GM21367 (cell line): Measurements from ENCODE around the gene CELA2A.
"Not testable (repeated sequence)": the region's sequence is repeated elsewhere in the genome, so short reads cannot be mapped to it uniquely, and the experiment has no call there.

Experiments used
- ATAC-seq: cut with Tn5 transposase; IDR thresholded peaks from one replicate; pipeline ENCODE4 v1.9.1; 2021; ENCODE audit not compliant: unreplicated experiment

CELA2A gene

DNA sequence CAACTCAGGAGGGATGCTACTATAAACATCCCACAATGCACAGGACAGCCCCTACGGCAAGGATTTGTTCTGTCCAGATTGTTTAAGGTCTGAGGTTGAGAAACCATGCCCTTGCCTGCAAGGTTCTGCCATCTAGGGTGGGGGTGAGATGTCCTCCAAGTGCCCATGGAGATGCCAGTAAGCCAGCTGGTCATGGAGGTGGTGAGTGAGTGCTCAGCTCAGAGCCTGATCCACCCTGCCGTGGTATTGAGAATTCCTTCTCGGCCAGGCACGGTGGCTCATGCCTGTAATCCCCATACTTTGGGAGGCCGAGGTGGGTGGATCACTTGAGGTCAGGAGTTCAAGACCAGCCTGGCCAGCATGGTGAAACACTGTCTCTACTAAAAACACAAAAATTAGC lies 31.6 kb upstream of the CELA2A start:
- no peak for ATAC-seq

GRCh38 chr1:15425521-15425920 lies 31.0 kb upstream of the CELA2A start:
- ATAC-seq, result no peak

DNA sequence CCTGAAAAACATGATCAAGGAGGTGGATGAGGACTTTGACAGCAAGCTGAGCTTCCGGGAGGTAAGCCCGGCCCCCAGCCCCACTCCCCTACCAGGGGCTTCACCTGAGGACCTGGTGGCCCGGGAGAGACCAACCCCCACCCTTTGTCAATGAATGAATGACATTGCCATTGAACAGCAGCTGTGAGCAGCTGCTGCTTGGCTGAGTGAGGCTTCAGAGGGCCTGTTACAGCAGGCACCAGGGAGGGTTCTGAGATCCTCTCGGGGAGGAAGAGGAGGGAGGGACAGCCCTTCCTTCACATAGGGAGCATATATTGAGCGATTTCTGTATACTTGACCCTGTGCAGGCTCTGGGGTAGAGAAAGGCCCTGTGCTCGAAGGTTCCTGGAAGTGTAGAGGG lies 30.6 kb upstream of the CELA2A start:
- no peak for ATAC-seq

- no peak for ATAC-seq
Measured at GRCh38 chr1:15426492-15427279, 29.8 kb upstream of the CELA2A start.

DNA sequence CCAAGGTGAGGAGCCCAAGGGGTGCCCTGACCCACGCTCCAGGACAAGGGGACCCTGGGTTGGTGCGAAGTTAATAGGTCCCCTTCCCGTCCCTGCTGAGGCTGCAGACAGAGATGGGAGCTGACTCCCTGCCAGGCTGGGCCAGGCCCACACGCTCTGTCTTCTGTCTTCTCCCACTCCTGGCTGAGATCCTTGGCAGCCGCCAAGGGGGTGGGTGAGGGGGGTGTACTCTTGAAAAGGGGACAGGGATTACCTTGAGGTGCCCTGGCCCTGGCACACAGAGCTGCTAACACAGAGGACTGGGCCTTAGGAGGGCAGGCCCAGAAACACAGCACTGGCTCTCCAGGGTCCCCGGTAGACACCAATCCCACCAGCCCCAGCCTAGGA lies 29.3 kb upstream of the CELA2A start:
- ATAC-seq, result no peak

DNA sequence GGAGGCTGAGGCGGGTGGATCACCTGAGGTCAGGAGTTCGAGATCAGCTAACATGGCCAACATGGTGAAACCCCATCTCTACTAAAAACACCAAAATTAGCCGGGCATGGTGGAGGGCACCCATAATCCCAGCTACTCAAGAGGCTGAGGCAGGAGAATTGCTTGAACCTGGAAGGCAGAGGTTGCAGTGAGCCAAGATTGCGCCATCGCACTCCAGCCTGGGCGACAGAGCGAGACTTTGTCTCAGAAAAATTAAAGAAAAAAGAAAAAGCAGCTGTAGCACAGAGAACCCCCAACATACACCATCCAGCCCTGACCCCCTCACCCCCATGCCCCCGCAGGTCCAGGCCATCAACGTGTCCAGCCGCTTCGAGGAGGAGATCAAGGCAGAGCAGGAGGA lies 28.3 kb upstream of the CELA2A start:
- not testable (repeated sequence) for ATAC-seq

GRCh38 chr1:15428815-15429435 lies 27.6 kb upstream of the CELA2A start:
- no peak for ATAC-seq

GRCh38 chr1:15429701-15430149 lies 26.8 kb upstream of the CELA2A start:
- no peak for ATAC-seq

GRCh38 chr1:15430787-15431570 lies 25.6 kb upstream of the CELA2A start:
- no peak for ATAC-seq

DNA sequence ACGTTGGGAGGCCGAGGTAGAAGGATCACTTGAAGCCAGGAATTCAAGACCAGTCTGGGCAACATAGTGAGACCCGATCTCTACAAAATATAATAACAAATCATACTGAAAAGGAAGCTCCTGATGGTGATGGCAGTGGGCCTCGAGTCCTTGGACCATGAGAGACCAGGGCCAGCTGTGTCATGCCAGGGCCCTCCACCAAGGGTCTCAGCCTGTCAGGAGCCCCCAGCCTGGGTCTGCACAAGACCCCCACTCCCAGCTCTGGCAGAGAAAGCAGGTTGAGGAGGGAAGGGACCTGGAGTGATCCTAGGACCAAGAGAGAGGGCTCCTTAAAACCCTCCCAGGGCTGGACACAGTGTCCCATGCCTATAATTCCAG lies 25.0 kb upstream of the CELA2A start:
- no peak for ATAC-seq

GRCh38 chr1:15432324-15432723 lies 24.2 kb upstream of the CELA2A start:
- no peak for ATAC-seq

GRCh38 chr1:15433471-15433870 lies 23.1 kb upstream of the CELA2A start:
- ATAC-seq, result no peak

- not testable (repeated sequence) for ATAC-seq
Measured at GRCh38 chr1:15434739-15435138, 21.8 kb upstream of the CELA2A start.

GRCh38 chr1:15435239-15436077 lies 21.1 kb upstream of the CELA2A start:
- no peak for ATAC-seq

DNA sequence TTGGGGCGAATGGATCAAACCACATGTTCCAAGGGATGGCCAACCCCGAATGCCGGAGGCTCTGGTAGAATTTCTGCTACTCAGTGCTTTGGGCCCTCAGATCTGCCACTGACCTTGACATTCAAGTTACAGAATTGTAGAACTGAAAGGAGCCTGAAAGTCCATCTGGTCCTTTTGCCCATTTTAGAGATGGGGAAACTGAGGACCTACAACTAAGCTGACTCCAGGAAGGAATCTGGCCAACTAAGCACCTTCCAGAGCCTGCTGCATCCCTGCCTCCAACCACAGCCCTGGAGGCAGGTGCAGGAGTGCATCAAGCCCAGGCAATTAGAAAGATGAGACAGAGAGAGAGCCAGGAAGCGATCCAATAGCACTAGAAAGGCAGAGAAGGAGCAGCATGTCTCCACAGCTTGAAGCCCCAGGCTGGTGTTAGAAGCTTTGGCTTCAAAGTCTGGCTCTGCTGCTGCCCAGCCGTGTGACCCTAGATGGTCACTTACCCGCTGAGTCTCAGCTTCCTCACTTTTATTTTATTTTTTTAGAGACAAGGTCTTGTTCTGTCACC lies 19.6 kb upstream of the CELA2A start:
- no peak for ATAC-seq

- no peak for ATAC-seq
Measured at GRCh38 chr1:15439325-15439724, 17.2 kb upstream of the CELA2A start.

GRCh38 chr1:15440357-15440756 lies 16.2 kb upstream of the CELA2A start:
- no peak for ATAC-seq

GRCh38 chr1:15441247-15441646 lies 15.3 kb upstream of the CELA2A start:
- ATAC-seq, result no peak

- ATAC-seq, result no peak
Measured at GRCh38 chr1:15442119-15442518, 14.4 kb upstream of the CELA2A start.

- ATAC-seq, result no peak
Measured at GRCh38 chr1:15442759-15443158, 13.8 kb upstream of the CELA2A start.

DNA sequence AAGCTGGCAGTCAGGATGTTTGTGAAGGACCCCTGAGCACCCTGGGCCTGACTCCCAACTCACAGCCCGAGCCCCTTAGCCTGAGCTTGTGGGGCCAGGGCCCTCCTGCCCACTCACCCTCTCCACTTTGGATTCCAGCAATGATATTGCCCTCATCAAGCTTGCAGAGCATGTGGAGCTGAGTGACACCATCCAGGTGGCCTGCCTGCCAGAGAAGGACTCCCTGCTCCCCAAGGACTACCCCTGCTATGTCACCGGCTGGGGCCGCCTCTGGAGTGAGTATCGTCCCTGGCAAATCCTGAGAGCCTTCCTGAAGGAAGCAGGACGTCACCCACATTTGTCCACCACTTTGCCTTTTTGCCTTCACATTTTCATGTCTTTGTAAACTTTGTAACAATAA lies 13.3 kb upstream of the CELA2A start:
- no peak for ATAC-seq
